HepG2 (cell line): ENCODE results near the gene POLRMT. TPM values are rescaled to one million over a fixed set of nuclear protein-coding genes. Genes with fewer than 3 reads are reported as not detected.

Source experiments
- ATF1 ChIP-seq: IDR thresholded peaks from 2 replicates; pipeline ENCODE4 v1.6.1; 2016; ENCODE audit warnings: mild to moderate bottlenecking, control low read depth
- GPBP1L1 ChIP-seq: sonication (generic); formaldehyde crosslinking; IDR thresholded peaks from 2 replicates; pipeline ENCODE4 v1.5.0; 2020; ENCODE audit warnings: mild to moderate bottlenecking, missing genetic modification reagents
- KLF13 ChIP-seq: sonication (generic); formaldehyde crosslinking; IDR thresholded peaks from 2 replicates; pipeline ENCODE4 v1.4.0; 2020; ENCODE audit warnings: mild to moderate bottlenecking, missing genetic modification reagents
- MAF1 ChIP-seq: sonication (generic); formaldehyde crosslinking; IDR thresholded peaks from 2 replicates; pipeline ENCODE4 v1.5.0; 2020; ENCODE audit warnings: missing genetic modification reagents, borderline replicate concordance
- NR2F2 ChIP-seq: IDR thresholded peaks from 2 replicates; pipeline ENCODE4 v1.6.1; 2012; ENCODE audit warnings: low read depth, inconsistent platforms, borderline replicate concordance
- PCBP1 ChIP-seq: fragments of 200-400 bp; formaldehyde crosslinking; IDR thresholded peaks from 2 replicates; pipeline ENCODE4 v1.6.1; 2017; ENCODE audit warnings: mild to moderate bottlenecking, low read depth, low read length, borderline replicate concordance
- PHF20 ChIP-seq: sonication (generic); formaldehyde crosslinking; IDR thresholded peaks from 2 replicates; pipeline ENCODE4 v1.5.0; 2020; ENCODE audit warnings: mild to moderate bottlenecking, missing genetic modification reagents
- SIX1 ChIP-seq: sonication (generic); formaldehyde crosslinking; IDR thresholded peaks from 2 replicates; pipeline ENCODE4 v1.4.0; 2020; ENCODE audit warnings: missing genetic modification reagents, borderline replicate concordance
- SPEN ChIP-seq: sonication (generic); formaldehyde crosslinking; IDR thresholded peaks from 2 replicates; pipeline ENCODE4 v1.5.1; 2020; ENCODE audit warnings: low read depth, mild to moderate bottlenecking, missing genetic modification reagents
- TCF7L2 ChIP-seq: IDR thresholded peaks from 2 replicates; pipeline ENCODE4 v1.6.1; 2011; ENCODE audit warnings: mild to moderate bottlenecking, low read depth, low read length, moderate library complexity
- ZBTB26 ChIP-seq: IDR thresholded peaks from 2 replicates; pipeline ENCODE4 v1.6.1; 2016; ENCODE audit warnings: missing compliant biosample characterization, missing genetic modification reagents, borderline replicate concordance
- ZNF614 ChIP-seq: IDR thresholded peaks from 2 replicates; pipeline ENCODE4 v1.6.1; 2018; ENCODE audit warnings: missing biosample characterization, missing genetic modification reagents, inconsistent platforms, borderline replicate concordance
- ZSCAN9 ChIP-seq: IDR thresholded peaks from 2 replicates; pipeline ENCODE4 v1.6.1; 2016; ENCODE audit warnings: borderline replicate concordance
- polyA plus RNA-seq, 8 experiments: library from polyadenylated mRNA; depleted of rRNA in 3 of 8; stranded (reverse) in 7 of 8; unstranded in 1 of 8; fragments of >200 nt; fragmentation: Illumina TruSeq in 4 of 8; extraction: Trizol in 4 of 8; gene quantifications; 2 replicates each; pipeline versions ENCODE4 v1.2.1 to v1.2.3, GENCODE V29; 2011 to 2016; ENCODE audit warnings: low read depth in 4 of 8, missing spikeins in 1 of 8, mixed read lengths in 1 of 8; ENCODE audit not compliant: insufficient read depth in 1 of 8
- total RNA-seq, 5 experiments: library from RNA; depleted of rRNA; stranded (reverse); fragments of >200 nt; fragmentation: Illumina TruSeq; extraction: Trizol; gene quantifications; 2 replicates each; pipeline ENCODE4 v1.2.3, GENCODE V29; 2016; ENCODE audit warnings: low read depth in 1 of 5
- TF ChIP-seq, protein P1 (sequence below): IDR thresholded peaks from 2 replicates; pipeline ENCODE4 v1.4.0; 2020; ENCODE audit warnings: mild to moderate bottlenecking, missing genetic modification reagents
- TF ChIP-seq, protein P2 (sequence below): sonication (generic); formaldehyde crosslinking; IDR thresholded peaks from 2 replicates; pipeline ENCODE4 v1.4.0; 2020; ENCODE audit warnings: missing genetic modification reagents, borderline replicate concordance
- TF ChIP-seq, protein P3 (sequence below): sonication (generic); formaldehyde crosslinking; IDR thresholded peaks from 2 replicates; pipeline ENCODE4 v1.5.0; 2020; ENCODE audit warnings: mild to moderate bottlenecking, missing genetic modification reagents

Gene POLRMT
- total and polyA plus RNA-seq, 2 of the 13 experiments (the other 11 are each of a cell fraction or from before 2014, with no cell fraction given) = 78.0 to 101 TPM

- TF ChIP-seq, protein P1, sequence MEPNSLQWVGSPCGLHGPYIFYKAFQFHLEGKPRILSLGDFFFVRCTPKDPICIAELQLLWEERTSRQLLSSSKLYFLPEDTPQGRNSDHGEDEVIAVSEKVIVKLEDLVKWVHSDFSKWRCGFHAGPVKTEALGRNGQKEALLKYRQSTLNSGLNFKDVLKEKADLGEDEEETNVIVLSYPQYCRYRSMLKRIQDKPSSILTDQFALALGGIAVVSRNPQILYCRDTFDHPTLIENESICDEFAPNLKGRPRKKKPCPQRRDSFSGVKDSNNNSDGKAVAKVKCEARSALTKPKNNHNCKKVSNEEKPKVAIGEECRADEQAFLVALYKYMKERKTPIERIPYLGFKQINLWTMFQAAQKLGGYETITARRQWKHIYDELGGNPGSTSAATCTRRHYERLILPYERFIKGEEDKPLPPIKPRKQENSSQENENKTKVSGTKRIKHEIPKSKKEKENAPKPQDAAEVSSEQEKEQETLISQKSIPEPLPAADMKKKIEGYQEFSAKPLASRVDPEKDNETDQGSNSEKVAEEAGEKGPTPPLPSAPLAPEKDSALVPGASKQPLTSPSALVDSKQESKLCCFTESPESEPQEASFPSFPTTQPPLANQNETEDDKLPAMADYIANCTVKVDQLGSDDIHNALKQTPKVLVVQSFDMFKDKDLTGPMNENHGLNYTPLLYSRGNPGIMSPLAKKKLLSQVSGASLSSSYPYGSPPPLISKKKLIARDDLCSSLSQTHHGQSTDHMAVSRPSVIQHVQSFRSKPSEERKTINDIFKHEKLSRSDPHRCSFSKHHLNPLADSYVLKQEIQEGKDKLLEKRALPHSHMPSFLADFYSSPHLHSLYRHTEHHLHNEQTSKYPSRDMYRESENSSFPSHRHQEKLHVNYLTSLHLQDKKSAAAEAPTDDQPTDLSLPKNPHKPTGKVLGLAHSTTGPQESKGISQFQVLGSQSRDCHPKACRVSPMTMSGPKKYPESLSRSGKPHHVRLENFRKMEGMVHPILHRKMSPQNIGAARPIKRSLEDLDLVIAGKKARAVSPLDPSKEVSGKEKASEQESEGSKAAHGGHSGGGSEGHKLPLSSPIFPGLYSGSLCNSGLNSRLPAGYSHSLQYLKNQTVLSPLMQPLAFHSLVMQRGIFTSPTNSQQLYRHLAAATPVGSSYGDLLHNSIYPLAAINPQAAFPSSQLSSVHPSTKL (CRISPR knock-in tag) = no peak
- TF ChIP-seq ATF1 (no peak), GPBP1L1 (no peak), ZSCAN9 (no peak), PCBP1 (no peak), KLF13 (CRISPR knock-in tag) (no peak), MAF1 (CRISPR knock-in tag) (no peak), ZNF614 (CRISPR knock-in tag) (no peak), NR2F2 (0 out of 2 replicates have a peak, but pooled peaks have one; percentile 7), TCF7L2 (no peak), SPEN (CRISPR knock-in tag) (no peak; the same call in 1 of the 2 replicates), ZBTB26 (CRISPR knock-in tag) (no peak), SIX1 (CRISPR knock-in tag) (no peak), PHF20 (no peak; the same call in 1 of the 2 replicates)
- TF ChIP-seq, protein P2, sequence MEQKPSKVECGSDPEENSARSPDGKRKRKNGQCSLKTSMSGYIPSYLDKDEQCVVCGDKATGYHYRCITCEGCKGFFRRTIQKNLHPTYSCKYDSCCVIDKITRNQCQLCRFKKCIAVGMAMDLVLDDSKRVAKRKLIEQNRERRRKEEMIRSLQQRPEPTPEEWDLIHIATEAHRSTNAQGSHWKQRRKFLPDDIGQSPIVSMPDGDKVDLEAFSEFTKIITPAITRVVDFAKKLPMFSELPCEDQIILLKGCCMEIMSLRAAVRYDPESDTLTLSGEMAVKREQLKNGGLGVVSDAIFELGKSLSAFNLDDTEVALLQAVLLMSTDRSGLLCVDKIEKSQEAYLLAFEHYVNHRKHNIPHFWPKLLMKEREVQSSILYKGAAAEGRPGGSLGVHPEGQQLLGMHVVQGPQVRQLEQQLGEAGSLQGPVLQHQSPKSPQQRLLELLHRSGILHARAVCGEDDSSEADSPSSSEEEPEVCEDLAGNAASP (CRISPR knock-in tag) = no peak
- TF ChIP-seq, protein P3, sequence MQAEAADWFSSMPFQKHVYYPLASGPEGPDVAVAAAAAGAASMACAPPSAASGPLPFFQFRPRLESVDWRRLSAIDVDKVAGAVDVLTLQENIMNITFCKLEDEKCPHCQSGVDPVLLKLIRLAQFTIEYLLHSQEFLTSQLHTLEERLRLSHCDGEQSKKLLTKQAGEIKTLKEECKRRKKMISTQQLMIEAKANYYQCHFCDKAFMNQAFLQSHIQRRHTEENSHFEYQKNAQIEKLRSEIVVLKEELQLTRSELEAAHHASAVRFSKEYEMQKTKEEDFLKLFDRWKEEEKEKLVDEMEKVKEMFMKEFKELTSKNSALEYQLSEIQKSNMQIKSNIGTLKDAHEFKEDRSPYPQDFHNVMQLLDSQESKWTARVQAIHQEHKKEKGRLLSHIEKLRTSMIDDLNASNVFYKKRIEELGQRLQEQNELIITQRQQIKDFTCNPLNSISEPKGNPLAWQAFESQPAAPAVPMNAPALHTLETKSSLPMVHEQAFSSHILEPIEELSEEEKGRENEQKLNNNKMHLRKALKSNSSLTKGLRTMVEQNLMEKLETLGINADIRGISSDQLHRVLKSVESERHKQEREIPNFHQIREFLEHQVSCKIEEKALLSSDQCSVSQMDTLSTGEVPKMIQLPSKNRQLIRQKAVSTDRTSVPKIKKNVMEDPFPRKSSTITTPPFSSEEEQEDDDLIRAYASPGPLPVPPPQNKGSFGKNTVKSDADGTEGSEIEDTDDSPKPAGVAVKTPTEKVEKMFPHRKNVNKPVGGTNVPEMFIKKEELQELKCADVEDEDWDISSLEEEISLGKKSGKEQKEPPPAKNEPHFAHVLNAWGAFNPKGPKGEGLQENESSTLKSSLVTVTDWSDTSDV (CRISPR knock-in tag) = no peak
These were observed 29.0 kb upstream of the POLRMT start (continued) for GRCh38 chr19:662207-662961.
